ENCODE measurements around the gene CD40. TPM values are rescaled to one million over a fixed set of nuclear protein-coding genes. Genes with fewer than 3 reads are reported as not detected.

CD40 gene
- total RNA-seq, 1 experiment from 2014 or later: 13.6 TPM

DNA sequence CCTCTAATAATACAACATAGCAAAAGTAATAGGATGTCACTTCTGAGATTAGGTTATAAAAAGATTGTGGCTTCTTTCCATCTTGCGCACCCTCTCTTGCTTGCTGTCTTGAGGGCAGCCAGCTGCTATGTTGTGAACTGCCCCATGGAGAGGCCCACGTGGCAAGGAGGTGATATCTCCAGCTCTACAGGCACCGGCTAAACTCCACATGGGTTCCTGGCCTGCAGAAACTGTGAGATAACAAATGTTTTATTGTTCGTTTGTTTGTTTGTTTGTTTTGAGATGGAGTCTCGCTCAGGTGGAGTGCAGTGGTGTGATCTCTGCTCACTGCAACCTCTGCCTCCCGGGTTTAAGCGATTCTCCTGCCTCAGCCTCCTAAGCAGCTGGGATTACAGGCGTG, 38.0 kb downstream of the CD40 start:
- peaks cover 95% of the 10 kb centered on the region for H3K27me3 ChIP-seq (ENCODE audit: insufficient read depth, low read depth)
- H3K9me3 ChIP-seq (ENCODE audit: insufficient read depth, low read depth): no peaks in the 10 kb centered on the region
- no peak overlapping the region for H3K4me2 ChIP-seq
- no peak for TF ChIP-seq EZH2 (IDR thresholded peaks at IDR 0.05; ENCODE audit: low read depth)
- TF ChIP-seq, protein P1, sequence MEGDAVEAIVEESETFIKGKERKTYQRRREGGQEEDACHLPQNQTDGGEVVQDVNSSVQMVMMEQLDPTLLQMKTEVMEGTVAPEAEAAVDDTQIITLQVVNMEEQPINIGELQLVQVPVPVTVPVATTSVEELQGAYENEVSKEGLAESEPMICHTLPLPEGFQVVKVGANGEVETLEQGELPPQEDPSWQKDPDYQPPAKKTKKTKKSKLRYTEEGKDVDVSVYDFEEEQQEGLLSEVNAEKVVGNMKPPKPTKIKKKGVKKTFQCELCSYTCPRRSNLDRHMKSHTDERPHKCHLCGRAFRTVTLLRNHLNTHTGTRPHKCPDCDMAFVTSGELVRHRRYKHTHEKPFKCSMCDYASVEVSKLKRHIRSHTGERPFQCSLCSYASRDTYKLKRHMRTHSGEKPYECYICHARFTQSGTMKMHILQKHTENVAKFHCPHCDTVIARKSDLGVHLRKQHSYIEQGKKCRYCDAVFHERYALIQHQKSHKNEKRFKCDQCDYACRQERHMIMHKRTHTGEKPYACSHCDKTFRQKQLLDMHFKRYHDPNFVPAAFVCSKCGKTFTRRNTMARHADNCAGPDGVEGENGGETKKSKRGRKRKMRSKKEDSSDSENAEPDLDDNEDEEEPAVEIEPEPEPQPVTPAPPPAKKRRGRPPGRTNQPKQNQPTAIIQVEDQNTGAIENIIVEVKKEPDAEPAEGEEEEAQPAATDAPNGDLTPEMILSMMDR (conservative IDR thresholded peaks at IDR 0.05): no peak
- ChIA-PET POLR2A (ENCODE audit: unreplicated experiment) (no interaction called here), CTCF (no interaction called here)
- H3K36me3 ChIP-seq (ENCODE audit: low read depth): no peaks in the 10 kb centered on the region
- no TSS peak for BruUV-seq (replicated peaks)
- no peaks in the 10 kb centered on the region for H3F3A ChIP-seq (ENCODE audit: insufficient read depth, low read depth)
- H3K4me3 ChIP-seq: no peak overlapping the region
- no peak overlapping the region for H2AFZ ChIP-seq
- H3K4me1 ChIP-seq (replicated peaks; ENCODE audit: insufficient read depth): no peaks in the 10 kb centered on the region
- no peaks in the 10 kb centered on the region; the same call in 1 of the 2 replicates for H4K20me1 ChIP-seq (ENCODE audit: insufficient read depth)
- no peak for DNase-seq
- H3K9me2 ChIP-seq (ENCODE audit: insufficient read depth): no peaks in the 10 kb centered on the region
- intact Hi-C loops (cut with micrococcal nuclease; ENCODE audit: unreplicated experiment): no loop called here
- H3K27ac ChIP-seq: no peak overlapping the region
- H3K79me2 ChIP-seq (ENCODE audit: low read depth): no peaks in the 10 kb centered on the region

DNA sequence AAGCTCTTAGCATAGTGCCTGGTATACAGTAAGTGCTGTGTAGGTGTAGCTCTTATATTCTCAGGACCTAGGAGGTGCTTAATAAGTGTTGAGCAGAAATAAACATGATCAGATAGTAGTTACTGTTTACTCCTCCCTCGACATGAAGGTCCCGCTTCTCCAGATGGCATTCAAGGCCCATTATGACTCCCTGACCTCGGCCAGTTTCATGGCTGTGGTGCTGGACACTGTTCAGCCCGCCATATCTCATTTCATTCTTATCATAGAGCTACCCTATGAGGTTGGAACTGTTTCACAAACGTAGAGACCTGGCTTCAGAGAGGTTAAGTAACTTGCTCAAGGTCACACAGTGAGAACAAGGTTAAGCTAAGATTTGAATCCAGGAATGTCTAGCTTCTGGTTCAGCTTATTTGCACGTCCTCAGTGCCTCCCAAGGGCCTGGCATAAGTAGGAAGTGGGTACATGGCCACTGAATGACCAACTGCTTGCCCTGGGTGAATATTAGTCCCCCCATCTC, 39.0 kb downstream of the CD40 start:
- no TSS peak for BruUV-seq (replicated peaks)
- Histone ChIP-seq H3F3A (ENCODE audit: insufficient read depth, low read depth) (no peaks in the 10 kb centered on the region), H4K20me1 (ENCODE audit: insufficient read depth) (no peaks in the 10 kb centered on the region; the same call in 1 of the 2 replicates), H3K9me2 (ENCODE audit: insufficient read depth) (no peaks in the 10 kb centered on the region), H3K79me2 (ENCODE audit: low read depth) (no peaks in the 10 kb centered on the region), H3K36me3 (ENCODE audit: low read depth) (no peaks in the 10 kb centered on the region), H3K9me3 (ENCODE audit: insufficient read depth, low read depth) (no peaks in the 10 kb centered on the region), H3K4me1 (replicated peaks; ENCODE audit: insufficient read depth) (no peaks in the 10 kb centered on the region), H3K4me3 (no peak overlapping the region), H3K4me2 (no peak overlapping the region), H3K27ac (no peak overlapping the region), H2AFZ (no peak overlapping the region), H3K27me3 (ENCODE audit: insufficient read depth, low read depth) (peaks cover 94% of the 10 kb centered on the region)
- no peak for DNase-seq
- POLR2A ChIA-PET (ENCODE audit: unreplicated experiment): interaction anchor here (0.6 kb wide), 1 partner anchor 276 kb away, joined by 3 read pairs; the partner anchor contains the start of gene ZSWIM1
- CTCF ChIA-PET: no interaction called here
- TF ChIP-seq, protein P1 (conservative IDR thresholded peaks at IDR 0.05): no peak
- no peak for TF ChIP-seq EZH2 (IDR thresholded peaks at IDR 0.05; ENCODE audit: low read depth)
- intact Hi-C loops (cut with micrococcal nuclease; ENCODE audit: unreplicated experiment): no loop called here

DNA sequence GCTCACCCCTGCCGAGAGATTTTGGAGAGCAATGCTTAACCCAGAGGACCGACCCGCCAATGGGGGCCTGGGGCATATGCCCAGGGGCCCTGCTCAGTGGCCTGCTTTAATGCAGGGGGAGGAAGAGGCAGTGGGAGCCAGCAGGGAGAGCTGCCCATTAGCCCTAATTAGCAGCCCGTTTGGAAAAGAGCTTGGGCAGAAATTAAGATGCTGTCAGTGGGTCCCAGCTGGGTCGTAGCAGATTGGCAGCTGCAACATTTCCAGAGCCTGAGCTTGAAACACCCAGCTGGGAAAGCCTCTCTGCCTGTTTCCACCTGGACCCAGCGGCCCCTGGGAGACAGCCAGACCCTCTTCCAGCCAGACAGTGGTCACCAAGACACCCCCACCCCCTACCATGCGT, 39.5 kb downstream of the CD40 start:
- Histone ChIP-seq H3F3A (ENCODE audit: insufficient read depth, low read depth) (no peaks in the 10 kb centered on the region), H3K4me2 (no peak overlapping the region), H2AFZ (no peak overlapping the region), H3K9me3 (ENCODE audit: insufficient read depth, low read depth) (no peaks in the 10 kb centered on the region), H3K36me3 (ENCODE audit: low read depth) (no peaks in the 10 kb centered on the region), H4K20me1 (ENCODE audit: insufficient read depth) (no peaks in the 10 kb centered on the region; the same call in 1 of the 2 replicates), H3K9me2 (ENCODE audit: insufficient read depth) (no peaks in the 10 kb centered on the region), H3K27me3 (ENCODE audit: insufficient read depth, low read depth) (peaks cover 94% of the 10 kb centered on the region), H3K4me3 (no peak overlapping the region), H3K27ac (no peak overlapping the region), H3K4me1 (replicated peaks; ENCODE audit: insufficient read depth) (no peaks in the 10 kb centered on the region), H3K79me2 (ENCODE audit: low read depth) (no peaks in the 10 kb centered on the region)
- CTCF ChIA-PET: interaction anchor here (0.6 kb wide), 1 partner anchor 226 kb away, joined by 3 read pairs; no protein-coding TSS in a partner anchor
- TF ChIP-seq, protein P1 (conservative IDR thresholded peaks at IDR 0.05): no peak
- TF ChIP-seq EZH2 (IDR thresholded peaks at IDR 0.05; ENCODE audit: low read depth): no peak
- no TSS peak for BruUV-seq (replicated peaks)
- DNase-seq: no peak
- intact Hi-C loops (cut with micrococcal nuclease; ENCODE audit: unreplicated experiment): no loop called here
- POLR2A ChIA-PET (ENCODE audit: unreplicated experiment): interaction anchor here (0.6 kb wide), 1 partner anchor 277 kb away, joined by 3 read pairs; the partner anchor contains the start of gene ZSWIM1

All from PC-9 (cell line).